Measurements from ENCODE around the gene STIM2. TPM values are rescaled to one million over a fixed set of nuclear protein-coding genes. Genes with fewer than 3 reads are reported as not detected.

The STIM2 gene
- total RNA-seq, 2 donors from 2014 or later: 9.2 to 10.5 TPM

GRCh38 chr4:26992657-26993361 lies 132.2 kb downstream of the STIM2 start:
- Histone ChIP-seq H3K27me3 (no peaks in the 10 kb centered on the region), H3K4me3 (no peak overlapping the region), H3K9me3 (no peaks in the 10 kb centered on the region), H3K36me3 (no peaks in the 10 kb centered on the region), H3K4me1 (peaks cover 0 to 32% of the 10 kb centered on the region in 2 donors), H3K27ac (peak overlapping the region in 1 of 2 donors; percentile 15)
- DNase-seq (ENCODE audit: low spot score): no peak
- TF ChIP-seq CTCF (IDR thresholded peaks at IDR 0.05): no peak

- no peak for TF ChIP-seq CTCF (IDR thresholded peaks at IDR 0.05)
- Histone ChIP-seq H3K4me1 (peaks cover 0 to 32% of the 10 kb centered on the region in 2 donors), H3K36me3 (no peaks in the 10 kb centered on the region), H3K4me3 (no peak overlapping the region), H3K27ac (peak overlapping the region in 1 of 2 donors; percentile 15), H3K27me3 (no peaks in the 10 kb centered on the region), H3K9me3 (no peaks in the 10 kb centered on the region)
- DNase-seq (ENCODE audit: low spot score): no peak
Observed at GRCh38 chr4:26993539-26993938, 132.9 kb downstream of the STIM2 start.

- TF ChIP-seq CTCF (IDR thresholded peaks at IDR 0.05): no peak
- H3K36me3 ChIP-seq: no peaks in the 10 kb centered on the region
- no peaks in the 10 kb centered on the region for H3K27me3 ChIP-seq
- H3K4me3 ChIP-seq: no peak overlapping the region
- H3K27ac ChIP-seq: no peak overlapping the region
- no peak for DNase-seq (ENCODE audit: low spot score)
- H3K9me3 ChIP-seq: no peaks in the 10 kb centered on the region
- peaks cover 0 to 32% of the 10 kb centered on the region in 2 donors for H3K4me1 ChIP-seq
Observed at GRCh38 chr4:26993967-26994366, 133.3 kb downstream of the STIM2 start.

- Histone ChIP-seq H3K36me3 (no peaks in the 10 kb centered on the region), H3K27me3 (no peaks in the 10 kb centered on the region), H3K27ac (no peak overlapping the region), H3K9me3 (no peaks in the 10 kb centered on the region), H3K4me1 (peaks cover 0 to 32% of the 10 kb centered on the region in 2 donors), H3K4me3 (no peak overlapping the region)
- DNase-seq (ENCODE audit: low spot score): no peak
- no peak for TF ChIP-seq CTCF (IDR thresholded peaks at IDR 0.05)
Observed at GRCh38 chr4:26995316-26995715, 134.7 kb downstream of the STIM2 start.

GRCh38 chr4:26996745-26997144 lies 136.1 kb downstream of the STIM2 start:
- H3K36me3 ChIP-seq: no peaks in the 10 kb centered on the region
- no peak for DNase-seq (ENCODE audit: low spot score)
- peaks cover 0 to 32% of the 10 kb centered on the region in 2 donors for H3K4me1 ChIP-seq
- no peaks in the 10 kb centered on the region for H3K27me3 ChIP-seq
- no peak overlapping the region for H3K27ac ChIP-seq
- H3K4me3 ChIP-seq: no peak overlapping the region
- TF ChIP-seq CTCF (IDR thresholded peaks at IDR 0.05): no peak
- H3K9me3 ChIP-seq: no peaks in the 10 kb centered on the region

- H3K27ac ChIP-seq: no peak overlapping the region
- no peaks in the 10 kb centered on the region for H3K36me3 ChIP-seq
- H3K4me3 ChIP-seq: no peak overlapping the region
- H3K4me1 ChIP-seq: peaks cover 0 to 6% of the 10 kb centered on the region in 2 donors
- no peak for DNase-seq (ENCODE audit: low spot score)
- H3K27me3 ChIP-seq: no peaks in the 10 kb centered on the region
- no peaks in the 10 kb centered on the region for H3K9me3 ChIP-seq
- no peak for TF ChIP-seq CTCF (IDR thresholded peaks at IDR 0.05)
Observed at GRCh38 chr4:26999689-27000088, 139.0 kb downstream of the STIM2 start.
